WERI-Rb-1 (cell line): ENCODE results near the gene CNN2.
A peak's percentile ranks its signal among the peaks of the same experiment; 100 is the strongest.

ENCODE experiments used
- DNase-seq: peaks from one replicate; pipeline ENCODE4 v3.0.0-alpha.2; 2020
- H3K27ac ChIP-seq: fragments of 250-450 bp; sonication (Bioruptor Pico); 2 replicates; pipeline ENCODE4 v1.5.1; 2020; ENCODE audit warnings: mild to moderate bottlenecking, moderate library complexity
- H3K27me3 ChIP-seq: fragments of 250-450 bp; sonication (Bioruptor Pico); 2 replicates; pipeline ENCODE4 v1.5.1; 2021; ENCODE audit warnings: mild to moderate bottlenecking, low read depth, moderate library complexity; ENCODE audit not compliant: insufficient read depth, severe bottlenecking
- H3K36me3 ChIP-seq: fragments of 250-450 bp; sonication (Bioruptor Pico); 2 replicates; pipeline ENCODE4 v1.5.1; 2020; ENCODE audit warnings: mild to moderate bottlenecking, moderate library complexity
- H3K4me3 ChIP-seq: 2 replicates; pipeline ENCODE4 v1.5.1; 2011; ENCODE audit warnings: low read depth, mild to moderate bottlenecking, control low read depth, low read length
- H3K9me3 ChIP-seq: fragments of 250-450 bp; sonication (Bioruptor Pico); 2 replicates; pipeline ENCODE4 v1.5.1; 2021; ENCODE audit warnings: mild to moderate bottlenecking, moderate library complexity; ENCODE audit not compliant: severe bottlenecking
- CTCF ChIP-seq: IDR thresholded peaks from 2 replicates; pipeline ENCODE4 v1.5.1; 2011; ENCODE audit warnings: low read depth, mild to moderate bottlenecking, control low read depth, inconsistent platforms, low read length

Gene CNN2

GRCh38 chr19:993361-993830 lies 33.0 kb upstream of the CNN2 start:
- no peak for DNase-seq
- no peak for TF ChIP-seq CTCF
- Histone ChIP-seq H3K9me3 (peaks cover 2% of the 10 kb centered on the region), H3K27ac (no peak overlapping the region), H3K4me3 (no peak overlapping the region), H3K27me3 (peaks cover 27% of the 10 kb centered on the region), H3K36me3 (peaks cover 24% of the 10 kb centered on the region)

- DNase-seq, result no peak
- TF ChIP-seq CTCF, result no peak
- no peak overlapping the region for H3K27ac ChIP-seq
- H3K9me3 ChIP-seq, result peaks cover 2% of the 10 kb centered on the region
- H3K4me3 ChIP-seq, result no peak overlapping the region
- peaks cover 32% of the 10 kb centered on the region for H3K27me3 ChIP-seq
- H3K36me3 ChIP-seq, result peaks cover 21% of the 10 kb centered on the region
These were observed 32.5 kb upstream of the CNN2 start for GRCh38 chr19:993831-994393.

DNA sequence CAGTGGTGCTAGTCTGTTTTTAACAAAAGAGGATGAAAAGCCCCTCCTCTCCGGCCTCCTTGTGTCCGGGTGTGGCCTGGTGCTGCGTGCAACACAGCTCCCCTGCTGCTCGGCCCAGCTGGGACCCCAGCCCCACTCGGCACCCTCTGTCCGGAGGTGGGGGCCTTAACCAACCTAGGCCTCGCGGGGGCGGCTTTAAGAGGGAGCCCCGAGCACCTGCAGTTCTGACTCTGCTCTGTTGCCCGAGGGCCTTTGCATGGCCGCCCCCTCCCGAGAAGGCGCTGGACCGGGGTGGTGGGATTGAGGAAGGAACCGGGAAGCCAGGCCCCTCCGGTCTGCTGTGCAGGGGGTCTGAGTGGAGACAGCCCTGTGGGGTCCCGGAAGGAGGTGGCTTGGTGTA lies 31.9 kb upstream of the CNN2 start:
- no peak overlapping the region for H3K27ac ChIP-seq
- no peak overlapping the region for H3K4me3 ChIP-seq
- H3K27me3 ChIP-seq, result peaks cover 38% of the 10 kb centered on the region
- no peak for DNase-seq
- peaks cover 21% of the 10 kb centered on the region for H3K36me3 ChIP-seq
- no peak for TF ChIP-seq CTCF
- peaks cover 2% of the 10 kb centered on the region for H3K9me3 ChIP-seq

DNA sequence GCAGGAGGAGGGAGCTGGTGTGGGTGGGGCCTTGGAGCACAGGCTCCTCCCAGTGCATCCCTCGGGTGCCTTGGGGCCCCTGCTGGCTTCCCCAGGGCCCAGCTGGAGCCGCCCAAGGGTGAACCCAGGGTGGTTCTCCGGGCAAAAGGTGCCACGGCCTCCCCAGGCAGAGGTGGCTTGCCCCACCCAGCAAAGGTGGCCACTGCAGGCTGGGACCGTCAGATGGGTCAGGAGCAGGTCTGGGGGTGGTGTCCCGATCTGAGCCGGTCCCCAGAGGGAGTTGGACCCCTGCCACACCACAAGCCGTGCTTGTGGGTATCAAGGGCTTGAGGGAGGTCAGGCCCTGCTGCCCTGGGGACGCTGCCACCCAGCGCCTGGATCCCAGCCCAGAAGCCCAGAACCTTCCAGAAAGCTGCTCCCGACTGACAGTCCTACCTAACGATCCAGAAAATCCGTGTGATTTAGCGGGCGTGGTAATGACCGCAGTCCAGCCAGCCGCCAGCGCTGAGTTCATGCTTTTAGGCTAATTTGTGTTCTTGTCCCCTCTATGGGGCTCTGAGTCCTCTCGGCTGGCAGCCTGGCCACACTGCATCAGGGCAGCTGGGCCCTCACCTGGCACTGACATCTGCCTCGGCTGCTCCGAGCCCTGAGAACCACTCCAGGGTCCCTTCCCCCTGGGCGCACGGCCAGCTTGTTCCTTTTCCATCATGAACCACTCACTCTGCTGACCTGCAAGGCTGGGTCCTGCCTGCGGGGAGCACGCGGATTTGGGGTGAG lies 31.2 kb upstream of the CNN2 start:
- H3K27ac ChIP-seq, result no peak overlapping the region
- H3K36me3 ChIP-seq, result peaks cover 21% of the 10 kb centered on the region
- no peak for DNase-seq
- no peak for TF ChIP-seq CTCF
- peaks cover 2% of the 10 kb centered on the region for H3K9me3 ChIP-seq
- peaks cover 45% of the 10 kb centered on the region for H3K27me3 ChIP-seq
- no peak overlapping the region for H3K4me3 ChIP-seq

GRCh38 chr19:996051-996838 lies 30.2 kb upstream of the CNN2 start:
- Histone ChIP-seq H3K9me3 (peaks cover 2% of the 10 kb centered on the region), H3K4me3 (peak overlapping the region; percentile 13), H3K36me3 (peaks cover 15% of the 10 kb centered on the region), H3K27ac (no peak overlapping the region), H3K27me3 (peaks cover 52% of the 10 kb centered on the region)
- peak; percentile 68 for DNase-seq
- TF ChIP-seq CTCF, result no peak
